Measurements from ENCODE around the gene CFAP20DC. TPM values are rescaled to one million over a fixed set of nuclear protein-coding genes. Genes with fewer than 3 reads are reported as not detected.
"Not testable (repeated sequence)": the region's sequence is repeated elsewhere in the genome, so short reads cannot be mapped to it uniquely, and the experiment has no call there.

CFAP20DC gene
- total and polyA plus RNA-seq, 2 donors (not counting 1 experiment from before 2014, with no cell fraction given) = 1.9 to 3.8 TPM

GRCh38 chr3:59064276-59064675 lies 14.5 kb upstream of the CFAP20DC start:
- Histone ChIP-seq H3K27ac (ENCODE audit: insufficient read depth, low read length) (no peak overlapping the region), H3K27me3 (ENCODE audit: control insufficient read depth, insufficient read depth, low read length) (no peaks in the 10 kb centered on the region), H3K4me3 (replicated peaks in 1 of 4; ENCODE audit: control extremely low read depth in 1 of 4, insufficient read depth in 1 of 4, low read depth in 3 of 4, low read length in 4 of 4) (no peak overlapping the region), H3K9ac (ENCODE audit: insufficient read depth, low read length) (no peak overlapping the region), H3K9me3 (ENCODE audit: control insufficient read depth, insufficient read depth, low read depth, low read length) (no peaks in the 10 kb centered on the region), H4K20me1 (ENCODE audit: control insufficient read depth, extremely low read depth, insufficient read depth, low read length) (no peaks in the 10 kb centered on the region), H3K4me1 (ENCODE audit: control insufficient read depth, extremely low read depth, insufficient read depth, low read length) (no peaks in the 10 kb centered on the region), H3K4me2 (ENCODE audit: extremely low read depth, insufficient read depth, low read length) (no peak overlapping the region), H3K36me3 (ENCODE audit: control insufficient read depth, insufficient read depth, low read length) (no peaks in the 10 kb centered on the region), H2AFZ (ENCODE audit: low read length) (no peak overlapping the region), H3K79me2 (ENCODE audit: control insufficient read depth, insufficient read depth, low read length) (no peaks in the 10 kb centered on the region)
- TF ChIP-seq EZH2 (IDR thresholded peaks at IDR 0.05; ENCODE audit: low read length, missing control alignments) = no peak
- no peak for TF ChIP-seq CTCF (conservative IDR thresholded peaks at IDR 0.05 in 1 of 2, IDR thresholded peaks at IDR 0.05 in 1 of 2; ENCODE audit: low read depth in 1 of 2, low read length in 2 of 2)
- DNase-seq (ENCODE audit: low read depth in 2 of 2) = no peak

- Histone ChIP-seq H3K4me2 (ENCODE audit: extremely low read depth, insufficient read depth, low read length) (no peak overlapping the region), H3K36me3 (ENCODE audit: control insufficient read depth, insufficient read depth, low read length) (no peaks in the 10 kb centered on the region), H4K20me1 (ENCODE audit: control insufficient read depth, extremely low read depth, insufficient read depth, low read length) (no peaks in the 10 kb centered on the region), H2AFZ (ENCODE audit: low read length) (no peak overlapping the region), H3K9ac (ENCODE audit: insufficient read depth, low read length) (no peak overlapping the region), H3K4me3 (replicated peaks in 1 of 4; ENCODE audit: control extremely low read depth in 1 of 4, insufficient read depth in 1 of 4, low read depth in 3 of 4, low read length in 4 of 4) (no peak overlapping the region), H3K27me3 (ENCODE audit: control insufficient read depth, insufficient read depth, low read length) (no peaks in the 10 kb centered on the region), H3K27ac (ENCODE audit: insufficient read depth, low read length) (no peak overlapping the region), H3K4me1 (ENCODE audit: control insufficient read depth, extremely low read depth, insufficient read depth, low read length) (no peaks in the 10 kb centered on the region), H3K9me3 (ENCODE audit: control insufficient read depth, insufficient read depth, low read depth, low read length) (no peaks in the 10 kb centered on the region), H3K79me2 (ENCODE audit: control insufficient read depth, insufficient read depth, low read length) (no peaks in the 10 kb centered on the region)
- peak in 1 of 2 donors; percentile 45 for DNase-seq (ENCODE audit: low read depth in 2 of 2)
- TF ChIP-seq CTCF (conservative IDR thresholded peaks at IDR 0.05 in 1 of 2, IDR thresholded peaks at IDR 0.05 in 1 of 2; ENCODE audit: low read depth in 1 of 2, low read length in 2 of 2) (no peak), EZH2 (IDR thresholded peaks at IDR 0.05; ENCODE audit: low read length, missing control alignments) (no peak)
Observed at GRCh38 chr3:59056706-59057105, 6.9 kb upstream of the CFAP20DC start.

- Histone ChIP-seq H3K9ac (ENCODE audit: insufficient read depth, low read length) (no peak overlapping the region), H2AFZ (ENCODE audit: low read length) (no peak overlapping the region), H3K27me3 (ENCODE audit: control insufficient read depth, insufficient read depth, low read length) (no peaks in the 10 kb centered on the region), H3K4me3 (replicated peaks in 1 of 4; ENCODE audit: control extremely low read depth in 1 of 4, insufficient read depth in 1 of 4, low read depth in 3 of 4, low read length in 4 of 4) (no peak overlapping the region), H3K36me3 (ENCODE audit: control insufficient read depth, insufficient read depth, low read length) (no peaks in the 10 kb centered on the region), H3K79me2 (ENCODE audit: control insufficient read depth, insufficient read depth, low read length) (no peaks in the 10 kb centered on the region), H3K9me3 (ENCODE audit: control insufficient read depth, insufficient read depth, low read depth, low read length) (no peaks in the 10 kb centered on the region), H4K20me1 (ENCODE audit: control insufficient read depth, extremely low read depth, insufficient read depth, low read length) (no peaks in the 10 kb centered on the region), H3K4me1 (ENCODE audit: control insufficient read depth, extremely low read depth, insufficient read depth, low read length) (no peaks in the 10 kb centered on the region), H3K27ac (ENCODE audit: insufficient read depth, low read length) (no peak overlapping the region), H3K4me2 (ENCODE audit: extremely low read depth, insufficient read depth, low read length) (no peak overlapping the region)
- TF ChIP-seq CTCF (conservative IDR thresholded peaks at IDR 0.05 in 1 of 2, IDR thresholded peaks at IDR 0.05 in 1 of 2; ENCODE audit: low read depth in 1 of 2, low read length in 2 of 2) = peak; percentile 67 to 83
- no peak for TF ChIP-seq EZH2 (IDR thresholded peaks at IDR 0.05; ENCODE audit: low read length, missing control alignments)
- peak; percentile 27 to 62 for DNase-seq (ENCODE audit: low read depth in 2 of 2)
Observed at GRCh38 chr3:59052803-59053411, 3.1 kb upstream of the CFAP20DC start.

DNA sequence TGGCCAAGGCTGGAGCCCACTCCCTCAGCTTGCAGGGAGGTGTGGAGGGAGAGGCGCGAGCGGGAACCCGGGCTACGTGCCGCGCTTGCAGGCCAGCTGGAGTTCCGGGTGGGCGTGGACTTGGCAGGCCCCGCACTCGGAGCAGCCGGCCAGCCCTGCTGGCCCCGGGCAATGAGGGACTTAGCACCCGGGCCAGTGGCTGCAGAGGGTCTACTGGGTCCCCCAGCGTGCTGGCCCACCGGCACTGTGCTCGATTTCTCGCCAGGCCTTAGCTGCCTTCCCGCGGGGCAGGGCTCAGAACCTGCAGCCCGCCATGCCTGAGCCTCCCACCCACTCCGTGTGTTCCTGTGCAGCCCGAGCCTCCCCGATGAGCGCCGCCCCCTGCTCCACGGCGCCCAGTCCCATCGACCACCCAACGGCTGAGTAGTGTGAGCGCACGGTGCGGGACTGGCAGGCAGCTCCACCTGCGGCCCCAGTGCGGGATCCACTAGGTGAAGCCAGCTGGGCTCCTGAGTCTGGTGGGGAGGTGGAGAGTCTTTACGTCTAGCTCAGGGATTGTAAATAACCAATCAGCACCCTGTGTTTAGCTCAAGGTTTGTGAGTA lies 1.1 kb upstream of the CFAP20DC start:
- H4K20me1 ChIP-seq (ENCODE audit: control insufficient read depth, extremely low read depth, insufficient read depth, low read length); H3K79me2 ChIP-seq (ENCODE audit: control insufficient read depth, insufficient read depth, low read length); H2AFZ ChIP-seq (ENCODE audit: low read length); H3K9me3 ChIP-seq (ENCODE audit: control insufficient read depth, insufficient read depth, low read depth, low read length); H3K4me3 ChIP-seq (replicated peaks in 1 of 4; ENCODE audit: control extremely low read depth in 1 of 4, insufficient read depth in 1 of 4, low read depth in 3 of 4, low read length in 4 of 4); H3K27ac ChIP-seq (ENCODE audit: insufficient read depth, low read length); H3K4me2 ChIP-seq (ENCODE audit: extremely low read depth, insufficient read depth, low read length); H3K36me3 ChIP-seq (ENCODE audit: control insufficient read depth, insufficient read depth, low read length); H3K9ac ChIP-seq (ENCODE audit: insufficient read depth, low read length); DNase-seq (ENCODE audit: low read depth in 2 of 2); H3K4me1 ChIP-seq (ENCODE audit: control insufficient read depth, extremely low read depth, insufficient read depth, low read length); H3K27me3 ChIP-seq (ENCODE audit: control insufficient read depth, insufficient read depth, low read length): not testable (repeated sequence)
